MM.1S (cell line): ENCODE measurements around the gene XPO6.

Source experiments
- CTCF ChIP-seq: fragments of 300-600 bp; sonication (generic); IDR thresholded peaks from 2 replicates; pipeline ENCODE4 v1.5.1; 2016; ENCODE audit warnings: antibody characterized with exemption, low read length, mixed read lengths
- EZH2phosphoT487 ChIP-seq: fragments of 300-600 bp; sonication (generic); IDR thresholded peaks from 2 replicates; pipeline ENCODE4 v1.6.1; 2018; ENCODE audit warnings: antibody characterized with exemption, low read length

GRCh38 chr16:28103516-28104170 lies 108.1 kb downstream of the XPO6 start:
- TF ChIP-seq CTCF (no peak), EZH2phosphoT487 (no peak)
